ENCODE measurements around the gene SUPT4H1.
"Not testable (repeated sequence)": the region's sequence is repeated elsewhere in the genome, so short reads cannot be mapped to it uniquely, and the experiment has no call there.

DNA sequence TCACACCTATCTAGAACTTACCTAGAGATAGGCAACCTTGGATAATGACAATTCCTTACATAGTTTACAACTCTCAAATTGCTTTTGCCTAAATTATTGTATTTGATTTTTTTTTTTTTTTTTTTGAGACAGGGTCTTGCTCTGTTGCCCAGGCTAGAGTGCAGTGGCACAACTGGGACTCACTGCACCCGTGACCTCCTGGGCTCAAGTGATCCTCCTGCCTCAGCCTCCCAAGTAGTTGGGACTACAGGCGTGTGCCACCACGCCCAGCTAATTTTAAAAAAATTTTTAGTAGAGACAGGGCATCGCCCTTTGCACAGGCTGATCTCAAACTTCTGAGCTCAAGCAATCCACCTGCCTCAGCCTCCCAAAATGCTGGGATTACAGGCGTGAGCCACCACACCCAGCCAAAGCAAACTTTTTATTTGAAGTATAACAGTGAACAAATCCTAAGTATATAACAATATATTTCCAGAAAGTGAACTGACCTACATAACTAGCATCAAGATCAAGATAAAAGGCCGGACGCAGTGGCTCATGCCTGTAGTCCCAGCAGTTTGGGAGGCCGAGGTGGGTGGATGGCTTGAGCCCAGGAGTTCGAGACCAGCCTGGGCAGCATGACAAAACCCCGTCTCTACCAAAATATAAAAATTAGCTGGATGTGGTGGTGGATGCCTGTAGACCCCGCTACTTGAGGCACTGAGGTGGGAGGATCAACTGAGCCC, 10.7 kb downstream of the SUPT4H1 start:
- not testable (repeated sequence) for TF ChIP-seq EZH2phosphoT487 (IDR thresholded peaks at IDR 0.05; ENCODE audit: borderline replicate concordance, low read length); CTCF (conservative IDR thresholded peaks at IDR 0.05; ENCODE audit: low read depth, low read length)

Measured in PC-3 (cell line).